ENCODE results near the gene CRIM1.

Gene CRIM1

DNA sequence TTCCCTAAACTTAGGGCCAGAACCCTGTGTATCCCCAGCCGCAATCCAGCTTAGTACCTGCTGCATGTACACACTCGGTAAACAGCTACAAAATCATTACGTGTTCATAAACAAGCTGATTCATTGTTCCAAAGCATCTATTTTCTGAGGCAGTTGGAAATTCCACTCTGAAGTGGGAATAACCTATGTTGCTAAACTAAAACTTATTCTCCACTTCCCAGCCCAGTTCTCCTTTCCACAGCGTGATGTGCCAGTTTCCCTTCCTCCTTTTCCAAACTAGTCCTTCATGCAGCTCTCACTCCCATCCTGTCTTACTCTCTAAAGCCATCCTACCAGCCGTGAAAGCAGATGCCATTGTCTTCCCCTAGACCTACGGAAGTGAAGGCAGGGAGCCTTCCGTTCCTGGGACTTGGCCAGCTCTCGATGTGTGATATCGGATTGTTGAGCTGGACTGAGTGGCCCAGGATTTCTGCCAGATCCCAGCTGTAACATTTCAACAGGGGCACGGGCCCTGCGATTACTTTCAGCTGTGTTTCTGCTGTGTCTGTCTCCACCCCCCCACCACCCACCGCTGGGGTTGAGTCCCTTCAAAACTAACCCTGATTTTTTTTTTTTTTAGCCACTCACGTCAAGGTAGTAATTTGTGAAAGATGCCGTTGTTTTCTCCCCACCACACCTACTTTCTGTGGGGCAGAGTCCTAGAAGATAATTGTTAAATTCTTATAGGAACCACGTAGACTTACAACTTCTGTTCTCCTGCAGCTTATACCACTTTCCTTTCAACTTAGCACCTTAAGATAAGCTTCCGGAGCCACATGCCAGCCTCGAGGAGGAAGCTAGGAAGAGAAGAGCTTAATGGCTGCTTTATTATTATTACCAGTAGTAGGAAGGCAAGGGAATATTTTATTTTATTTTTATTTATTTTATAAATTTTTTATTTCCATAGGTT lies 100.9 kb downstream of the CRIM1 start:
- H3K4me3 Mint-ChIP-seq: no peak overlapping the region
- H3K27me3 Mint-ChIP-seq: no peaks in the 10 kb centered on the region
- H3K4me1 Mint-ChIP-seq: no peaks in the 10 kb centered on the region
- no peaks in the 10 kb centered on the region for H3K9me3 Mint-ChIP-seq
- no peak for ATAC-seq
- no peaks in the 10 kb centered on the region for H3K36me3 Mint-ChIP-seq
- no peak overlapping the region for H3K27ac Mint-ChIP-seq

DNA sequence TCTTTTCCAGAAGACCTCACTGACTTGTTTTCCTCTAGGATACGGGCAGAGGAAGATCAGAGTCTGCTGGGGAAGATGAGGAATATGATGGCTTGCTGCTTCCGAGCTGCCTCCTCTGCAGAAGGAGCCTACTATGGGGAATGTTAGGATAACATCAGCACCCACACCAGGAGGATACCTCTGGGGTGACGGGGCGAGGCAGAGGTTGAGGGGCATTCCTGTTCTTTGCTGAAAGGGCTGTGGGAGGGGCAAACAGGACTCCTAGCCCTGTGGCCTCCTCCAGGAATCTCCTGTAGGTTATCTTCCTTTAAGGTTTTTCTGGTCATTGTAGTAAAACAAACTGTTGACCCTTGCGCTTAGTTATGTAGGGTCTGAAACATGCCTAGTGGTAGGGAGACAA lies 102.5 kb downstream of the CRIM1 start:
- H3K36me3 Mint-ChIP-seq: no peaks in the 10 kb centered on the region
- no peaks in the 10 kb centered on the region for H3K9me3 Mint-ChIP-seq
- H3K4me1 Mint-ChIP-seq: no peaks in the 10 kb centered on the region
- ATAC-seq: no peak
- H3K27ac Mint-ChIP-seq: no peak overlapping the region
- no peak overlapping the region for H3K4me3 Mint-ChIP-seq
- no peaks in the 10 kb centered on the region for H3K27me3 Mint-ChIP-seq

DNA sequence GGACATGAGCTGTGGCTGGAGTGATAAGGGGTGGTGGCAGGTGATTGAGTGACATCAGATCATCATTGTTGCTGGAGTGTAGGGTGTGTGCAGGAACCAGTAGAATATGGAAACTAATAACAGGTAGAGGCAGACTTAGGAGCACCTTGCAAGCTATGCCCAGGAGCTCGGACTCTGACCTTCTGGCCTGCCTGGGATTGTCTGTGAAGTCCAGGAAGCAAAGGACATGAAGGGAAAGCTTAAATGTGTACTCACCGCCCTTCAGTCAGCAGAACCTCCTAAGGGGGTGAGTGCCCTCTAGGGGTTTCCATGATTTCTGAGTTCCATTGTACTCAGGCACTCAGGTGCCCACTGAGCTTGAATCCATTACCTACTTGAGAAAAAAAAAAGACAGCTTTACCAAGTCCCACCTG lies 104.2 kb downstream of the CRIM1 start:
- Mint-ChIP-seq H3K4me1 (no peaks in the 10 kb centered on the region), H3K36me3 (no peaks in the 10 kb centered on the region), H3K4me3 (no peak overlapping the region), H3K27me3 (no peaks in the 10 kb centered on the region), H3K9me3 (no peaks in the 10 kb centered on the region), H3K27ac (no peak overlapping the region)
- no peak for ATAC-seq

DNA sequence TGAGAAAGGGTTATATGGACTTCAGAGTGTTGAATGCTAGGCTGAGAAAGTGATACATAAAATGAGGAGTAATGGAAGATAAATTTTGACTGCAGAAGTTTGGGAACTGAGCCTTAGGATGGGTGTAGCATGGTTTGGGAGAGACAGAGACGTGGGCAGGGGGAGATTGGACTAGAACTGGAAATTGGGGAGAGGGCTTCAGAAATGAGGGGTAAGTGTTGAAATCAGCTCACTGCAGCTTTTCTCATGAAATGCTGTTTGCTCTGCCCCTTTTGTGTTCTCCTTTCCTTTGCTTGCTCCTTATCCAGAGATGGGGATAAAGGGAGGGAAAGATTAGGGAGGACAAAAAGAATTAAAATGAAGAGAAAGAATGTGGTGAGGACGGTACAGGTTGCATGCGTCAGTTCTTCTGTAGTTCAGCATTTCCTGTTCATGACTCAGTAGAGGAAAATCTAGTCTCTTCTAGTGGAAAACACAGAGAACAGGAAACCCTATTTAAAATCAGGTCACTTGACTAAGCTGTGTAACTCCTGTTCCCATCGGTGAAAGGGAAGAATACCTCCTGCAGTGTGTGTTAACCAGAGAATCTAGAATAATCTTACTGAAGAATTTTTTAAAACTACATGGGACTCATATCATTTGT lies 105.6 kb downstream of the CRIM1 start:
- no peak for ATAC-seq
- Mint-ChIP-seq H3K36me3 (no peaks in the 10 kb centered on the region), H3K9me3 (no peaks in the 10 kb centered on the region), H3K27ac (no peak overlapping the region), H3K4me3 (no peak overlapping the region), H3K27me3 (no peaks in the 10 kb centered on the region), H3K4me1 (no peaks in the 10 kb centered on the region)

DNA sequence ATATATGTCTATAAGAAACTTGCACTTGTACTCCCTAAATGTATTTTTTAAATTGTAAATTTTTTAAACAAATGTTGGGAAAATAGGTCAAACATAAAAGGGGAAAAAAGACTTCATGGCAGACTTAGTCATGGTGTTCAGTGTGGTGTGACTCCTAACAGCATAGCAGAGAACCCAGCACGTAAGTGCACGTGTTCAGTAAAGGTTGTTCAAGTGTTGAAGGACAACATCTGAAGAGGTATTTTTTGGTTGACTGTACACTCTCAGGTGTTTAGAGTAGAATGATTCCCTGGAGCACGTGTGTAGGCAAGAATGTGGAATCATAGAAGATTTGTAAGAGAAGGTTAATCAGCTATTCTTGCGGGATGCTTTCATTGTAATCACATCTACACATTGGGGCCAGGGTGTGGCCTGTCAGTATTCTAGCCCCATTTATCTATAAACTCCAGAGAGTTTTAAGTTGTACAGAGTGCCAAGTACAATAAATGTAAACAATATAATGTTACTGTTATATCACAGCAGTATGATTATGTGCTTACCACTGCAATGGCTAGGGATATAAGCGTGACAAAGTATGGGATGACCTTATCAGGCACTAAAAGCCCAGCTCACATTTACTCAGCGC lies 106.8 kb downstream of the CRIM1 start:
- H3K9me3 Mint-ChIP-seq: no peaks in the 10 kb centered on the region
- H3K4me1 Mint-ChIP-seq: no peaks in the 10 kb centered on the region
- H3K27ac Mint-ChIP-seq: no peak overlapping the region
- H3K36me3 Mint-ChIP-seq: no peaks in the 10 kb centered on the region
- H3K27me3 Mint-ChIP-seq: no peaks in the 10 kb centered on the region
- H3K4me3 Mint-ChIP-seq: no peak overlapping the region
- ATAC-seq: no peak

DNA sequence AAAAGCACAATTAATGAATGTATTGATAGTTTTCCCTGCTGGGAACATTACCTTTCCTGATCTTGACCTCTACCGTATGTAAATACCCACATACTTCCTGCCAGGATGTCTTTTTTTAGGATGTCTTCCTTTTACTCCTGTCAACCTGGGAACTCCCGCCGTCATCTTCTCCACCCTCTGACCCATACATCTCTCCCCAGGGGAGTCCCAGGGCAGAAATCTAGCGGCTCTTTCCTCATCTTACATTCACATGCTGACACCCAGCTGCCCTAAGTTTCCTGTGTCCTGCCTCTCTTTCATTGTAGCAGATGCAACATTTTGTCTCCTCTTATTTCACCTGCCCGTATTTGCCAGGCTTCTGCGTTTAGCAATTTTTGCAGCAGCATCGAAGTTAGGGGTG lies 107.8 kb downstream of the CRIM1 start:
- no peaks in the 10 kb centered on the region for H3K9me3 Mint-ChIP-seq
- no peak overlapping the region for H3K4me3 Mint-ChIP-seq
- H3K27me3 Mint-ChIP-seq: no peaks in the 10 kb centered on the region
- H3K27ac Mint-ChIP-seq: no peak overlapping the region
- no peaks in the 10 kb centered on the region for H3K36me3 Mint-ChIP-seq
- no peaks in the 10 kb centered on the region for H3K4me1 Mint-ChIP-seq
- no peak for ATAC-seq

DNA sequence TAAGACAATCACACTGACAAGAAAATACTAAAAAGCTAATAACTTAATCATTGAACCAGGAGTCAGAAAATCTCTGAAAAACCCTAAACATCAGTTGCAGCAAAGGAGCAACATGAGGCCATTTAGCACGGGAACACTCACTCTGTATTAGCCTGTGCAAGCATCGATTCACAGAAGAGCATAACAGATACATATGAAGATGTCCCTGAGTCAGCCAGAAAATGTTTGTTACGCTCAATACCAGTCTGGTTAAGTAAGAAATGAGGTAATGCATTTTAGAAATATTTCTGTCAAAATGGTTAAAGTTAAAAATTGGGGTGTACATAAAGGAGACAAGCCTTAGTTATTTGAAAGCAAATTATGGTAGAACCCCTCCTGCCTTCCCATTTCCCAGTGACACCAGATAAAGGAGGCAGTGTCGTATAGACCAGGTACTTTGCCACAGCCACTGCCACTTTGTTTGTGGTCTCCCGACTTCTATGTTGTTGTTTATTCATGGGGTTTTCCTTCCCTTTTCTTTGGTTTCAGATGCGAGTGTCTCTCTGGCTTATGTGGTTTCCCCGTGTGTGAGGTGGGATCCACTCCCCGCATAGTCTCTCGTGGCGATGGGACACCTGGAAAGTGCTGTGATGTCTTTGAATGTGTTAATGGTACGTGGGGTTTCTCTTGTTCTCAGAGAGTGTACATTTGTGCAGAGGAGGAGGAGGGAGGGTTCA lies 108.6 kb downstream of the CRIM1 start:
- Mint-ChIP-seq H3K27ac (no peak overlapping the region), H3K9me3 (no peaks in the 10 kb centered on the region), H3K4me1 (no peaks in the 10 kb centered on the region), H3K36me3 (no peaks in the 10 kb centered on the region), H3K4me3 (no peak overlapping the region), H3K27me3 (no peaks in the 10 kb centered on the region)
- no peak for ATAC-seq

DNA sequence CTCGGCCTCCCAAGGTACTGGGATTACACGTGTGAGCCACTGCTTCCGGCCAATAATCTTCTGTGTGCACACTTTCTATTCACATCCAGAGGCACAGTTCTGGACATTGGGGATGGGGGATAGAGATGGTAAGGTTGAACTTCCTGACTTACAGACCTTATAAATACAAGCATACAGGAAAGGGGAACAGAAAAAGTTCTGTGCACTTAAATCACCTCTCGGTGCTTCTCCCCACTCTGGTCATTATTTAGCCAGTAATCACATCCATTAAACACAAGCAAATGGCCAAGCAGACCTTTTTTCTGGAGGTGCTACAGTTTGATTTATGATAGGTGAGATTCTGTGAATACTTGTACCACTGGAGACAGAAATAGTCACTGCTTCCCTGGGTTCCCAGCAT lies 110.6 kb downstream of the CRIM1 start:
- ATAC-seq: no peak
- Mint-ChIP-seq H3K27ac (no peak overlapping the region), H3K36me3 (no peaks in the 10 kb centered on the region), H3K4me3 (no peak overlapping the region), H3K9me3 (no peaks in the 10 kb centered on the region), H3K4me1 (no peaks in the 10 kb centered on the region), H3K27me3 (no peaks in the 10 kb centered on the region)

DNA sequence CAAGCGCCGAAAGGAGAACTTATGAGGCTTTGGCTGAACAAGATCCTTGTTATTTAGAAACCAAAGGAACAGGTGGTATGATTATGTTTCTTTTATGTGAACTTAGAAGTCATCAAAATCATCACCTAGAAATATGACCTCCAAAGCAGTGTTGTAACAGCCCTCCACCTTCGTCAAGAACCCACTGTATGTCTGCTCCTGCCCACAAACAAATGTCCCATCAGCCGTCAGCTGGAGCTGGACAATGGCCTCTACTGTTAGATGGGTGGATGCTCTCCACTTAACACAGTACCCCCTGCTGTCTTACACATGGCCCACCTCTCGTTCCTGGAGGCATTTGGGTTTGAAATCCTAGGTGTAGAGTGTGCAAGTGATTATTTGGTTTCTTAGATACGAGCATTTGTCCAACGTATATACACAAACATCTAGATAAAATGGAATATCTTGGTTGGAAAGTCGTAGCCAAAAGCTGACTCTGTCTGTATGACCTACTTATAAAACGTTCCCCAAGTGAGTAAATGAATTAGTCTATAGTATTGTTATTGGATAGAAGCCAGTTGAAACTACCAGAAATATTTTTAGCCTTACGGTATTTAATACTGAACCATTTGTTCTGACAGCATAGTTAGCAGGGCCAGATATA lies 113.0 kb downstream of the CRIM1 start:
- H3K9me3 Mint-ChIP-seq: no peaks in the 10 kb centered on the region
- H3K36me3 Mint-ChIP-seq: no peaks in the 10 kb centered on the region
- H3K27ac Mint-ChIP-seq: no peak overlapping the region
- H3K4me3 Mint-ChIP-seq: no peak overlapping the region
- H3K27me3 Mint-ChIP-seq: no peaks in the 10 kb centered on the region
- no peaks in the 10 kb centered on the region for H3K4me1 Mint-ChIP-seq
- ATAC-seq: no peak

DNA sequence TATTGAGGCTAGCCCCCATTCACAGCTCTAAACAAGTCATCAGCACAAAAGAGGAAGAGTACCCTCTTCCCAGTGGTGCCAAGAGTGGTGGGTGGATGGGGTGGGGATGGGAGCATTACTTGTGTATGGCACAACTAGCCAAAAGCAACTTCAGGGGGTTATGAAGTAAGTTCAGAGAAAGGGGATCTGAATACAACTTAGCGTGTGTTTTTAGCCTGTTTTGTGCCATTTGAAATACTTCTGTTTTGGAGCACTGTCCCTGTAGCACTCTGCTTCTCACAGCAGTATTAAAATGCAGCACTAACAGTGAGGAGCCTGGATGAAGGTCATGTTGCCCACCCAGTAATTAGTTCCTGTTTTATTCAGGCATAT lies 113.5 kb downstream of the CRIM1 start:
- Mint-ChIP-seq H3K27ac (no peak overlapping the region), H3K27me3 (no peaks in the 10 kb centered on the region), H3K9me3 (no peaks in the 10 kb centered on the region), H3K36me3 (no peaks in the 10 kb centered on the region), H3K4me3 (no peak overlapping the region), H3K4me1 (no peaks in the 10 kb centered on the region)
- no peak for ATAC-seq

DNA sequence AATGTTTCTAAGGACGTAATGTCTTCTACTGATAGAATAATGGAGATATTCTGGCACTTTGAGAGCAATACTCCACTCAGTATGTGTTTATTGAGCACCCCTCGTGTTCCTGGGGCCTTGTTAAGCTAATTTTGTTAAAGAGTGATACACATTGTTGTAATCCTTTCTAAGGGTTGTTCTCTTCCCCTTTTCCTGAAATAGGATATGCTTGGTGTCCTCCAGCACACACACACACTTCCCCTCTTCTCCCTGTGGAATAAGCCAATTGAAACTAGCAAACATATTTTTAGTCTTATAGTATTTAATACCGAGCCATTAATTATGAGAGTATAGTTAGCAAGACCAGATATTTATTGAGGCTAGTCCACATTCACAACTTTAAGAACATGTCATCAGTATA lies 114.1 kb downstream of the CRIM1 start:
- no peaks in the 10 kb centered on the region for H3K4me1 Mint-ChIP-seq
- H3K9me3 Mint-ChIP-seq: no peaks in the 10 kb centered on the region
- H3K4me3 Mint-ChIP-seq: no peak overlapping the region
- no peaks in the 10 kb centered on the region for H3K27me3 Mint-ChIP-seq
- H3K27ac Mint-ChIP-seq: no peak overlapping the region
- ATAC-seq: no peak
- H3K36me3 Mint-ChIP-seq: no peaks in the 10 kb centered on the region

DNA sequence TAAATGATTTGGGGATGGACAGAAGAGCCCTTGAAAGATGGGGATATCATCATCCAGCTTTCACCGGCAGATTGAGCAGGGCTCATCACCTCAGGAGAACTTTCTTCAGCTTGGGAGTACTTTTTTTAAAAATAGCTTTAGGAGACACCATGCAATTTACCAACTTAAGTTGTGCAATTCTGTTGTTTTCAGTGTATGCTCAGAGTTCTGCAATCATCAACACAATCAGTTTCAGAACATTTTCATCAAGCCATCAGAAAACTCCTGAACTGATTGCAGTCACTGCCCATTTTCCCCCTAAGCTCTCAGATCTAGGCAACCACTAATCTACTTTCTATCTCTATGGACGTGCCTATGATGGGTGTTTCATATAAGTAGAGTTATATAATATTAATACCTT lies 117.7 kb downstream of the CRIM1 start:
- H3K4me1 Mint-ChIP-seq: no peaks in the 10 kb centered on the region
- H3K4me3 Mint-ChIP-seq: no peak overlapping the region
- no peak overlapping the region for H3K27ac Mint-ChIP-seq
- no peak for ATAC-seq
- no peaks in the 10 kb centered on the region for H3K27me3 Mint-ChIP-seq
- peaks cover 16% of the 10 kb centered on the region for H3K9me3 Mint-ChIP-seq
- H3K36me3 Mint-ChIP-seq: peaks cover 25% of the 10 kb centered on the region

DNA sequence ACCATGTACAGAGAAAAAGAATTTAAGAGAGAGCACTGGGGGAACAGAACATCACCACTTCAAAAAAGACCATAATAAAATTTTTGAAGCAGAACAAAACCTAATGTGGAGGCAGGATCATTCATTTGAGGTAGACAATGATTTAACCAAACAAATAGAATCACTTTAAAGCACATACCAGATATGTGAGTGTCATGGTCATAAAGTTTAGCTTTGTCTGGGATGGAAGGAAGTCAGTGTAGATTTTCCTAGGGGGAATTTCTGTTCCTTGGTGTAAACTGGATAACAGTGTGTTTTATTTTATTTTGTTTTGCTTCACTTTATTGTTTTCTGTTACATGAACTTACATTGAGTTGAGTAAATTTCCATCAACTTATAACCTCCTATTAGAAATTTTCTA lies 120.8 kb downstream of the CRIM1 start:
- Mint-ChIP-seq H3K27ac (no peak overlapping the region), H3K36me3 (peaks cover 25% of the 10 kb centered on the region)
- no peak for ATAC-seq

DNA sequence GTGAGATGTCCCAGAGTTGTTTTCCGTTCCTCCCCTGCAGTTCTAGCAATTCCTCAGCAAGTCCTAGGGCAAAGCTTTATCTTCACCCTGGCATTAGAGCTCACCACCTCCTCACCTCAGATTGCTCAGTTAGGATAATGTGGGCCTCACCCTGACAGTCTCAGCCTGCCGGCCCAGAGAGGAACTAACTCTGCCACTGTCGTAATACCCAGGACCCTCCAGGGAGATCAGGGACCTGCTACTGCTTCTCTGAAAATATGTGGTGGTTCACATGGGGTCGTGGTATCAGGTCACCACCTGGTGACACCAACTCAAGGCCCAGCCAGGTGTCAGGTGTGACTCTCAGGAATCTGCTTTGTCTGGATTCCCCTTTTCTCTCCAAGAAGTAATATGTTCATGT lies 121.7 kb downstream of the CRIM1 start:
- Mint-ChIP-seq H3K27me3 (no peaks in the 10 kb centered on the region), H3K4me1 (no peaks in the 10 kb centered on the region), H3K9me3 (peaks cover 16% of the 10 kb centered on the region), H3K27ac (no peak overlapping the region), H3K4me3 (no peak overlapping the region), H3K36me3 (peaks cover 25% of the 10 kb centered on the region)
- ATAC-seq: peak; percentile 20

More for the DNA sequence above, 120.8 kb downstream of the CRIM1 start:
- peaks cover 16% of the 10 kb centered on the region for H3K9me3 Mint-ChIP-seq
- H3K4me1 Mint-ChIP-seq: no peaks in the 10 kb centered on the region
- H3K27me3 Mint-ChIP-seq: no peaks in the 10 kb centered on the region
- H3K4me3 Mint-ChIP-seq: no peak overlapping the region

DNA sequence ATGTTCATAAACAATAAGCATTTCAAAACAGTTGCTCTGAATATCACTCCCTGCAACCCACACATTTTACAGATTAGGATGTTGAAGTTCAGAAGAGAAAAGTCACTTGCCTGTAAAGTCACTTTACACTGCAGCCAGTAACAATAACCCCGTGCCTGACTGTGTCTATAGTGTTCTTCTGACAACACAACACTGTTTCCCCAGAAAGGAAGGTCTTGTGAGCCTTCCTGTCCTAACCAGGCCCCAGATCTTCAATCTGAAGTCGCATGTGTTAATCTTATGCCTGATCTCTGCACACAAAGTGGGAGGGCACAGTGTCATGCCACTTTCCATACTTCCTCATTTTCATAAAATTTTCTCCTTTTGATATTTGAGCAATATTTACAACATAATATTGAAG lies 122.2 kb downstream of the CRIM1 start:
- H3K4me1 Mint-ChIP-seq: no peaks in the 10 kb centered on the region
- no peak overlapping the region for H3K4me3 Mint-ChIP-seq
- H3K27ac Mint-ChIP-seq: no peak overlapping the region
- H3K27me3 Mint-ChIP-seq: no peaks in the 10 kb centered on the region
- H3K9me3 Mint-ChIP-seq: peaks cover 16% of the 10 kb centered on the region
- ATAC-seq: no peak
- H3K36me3 Mint-ChIP-seq: peaks cover 25% of the 10 kb centered on the region
